Measurements from ENCODE around the gene CCDC12.

DNA sequence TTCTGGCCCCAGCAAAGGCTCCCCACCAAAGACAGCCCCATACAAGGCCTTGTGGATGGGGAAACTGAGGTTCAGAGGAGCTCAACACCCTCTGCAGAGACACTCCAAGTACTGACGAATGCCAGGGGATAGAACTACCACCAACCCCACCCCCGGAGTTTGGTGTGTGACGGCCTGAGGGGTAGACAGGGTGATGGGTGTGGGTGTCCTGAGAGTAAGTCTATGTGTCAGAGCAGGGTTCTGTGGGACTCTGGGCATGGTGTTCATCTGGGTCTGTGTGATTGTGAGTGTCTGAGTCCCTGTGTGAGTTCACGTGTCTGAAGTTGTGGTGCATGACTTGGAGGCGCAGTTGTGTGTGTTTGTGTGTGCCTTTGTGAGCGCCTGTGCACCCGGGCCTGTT lies 91.6 kb downstream of the CCDC12 start:
- TF ChIP-seq, protein P1, sequence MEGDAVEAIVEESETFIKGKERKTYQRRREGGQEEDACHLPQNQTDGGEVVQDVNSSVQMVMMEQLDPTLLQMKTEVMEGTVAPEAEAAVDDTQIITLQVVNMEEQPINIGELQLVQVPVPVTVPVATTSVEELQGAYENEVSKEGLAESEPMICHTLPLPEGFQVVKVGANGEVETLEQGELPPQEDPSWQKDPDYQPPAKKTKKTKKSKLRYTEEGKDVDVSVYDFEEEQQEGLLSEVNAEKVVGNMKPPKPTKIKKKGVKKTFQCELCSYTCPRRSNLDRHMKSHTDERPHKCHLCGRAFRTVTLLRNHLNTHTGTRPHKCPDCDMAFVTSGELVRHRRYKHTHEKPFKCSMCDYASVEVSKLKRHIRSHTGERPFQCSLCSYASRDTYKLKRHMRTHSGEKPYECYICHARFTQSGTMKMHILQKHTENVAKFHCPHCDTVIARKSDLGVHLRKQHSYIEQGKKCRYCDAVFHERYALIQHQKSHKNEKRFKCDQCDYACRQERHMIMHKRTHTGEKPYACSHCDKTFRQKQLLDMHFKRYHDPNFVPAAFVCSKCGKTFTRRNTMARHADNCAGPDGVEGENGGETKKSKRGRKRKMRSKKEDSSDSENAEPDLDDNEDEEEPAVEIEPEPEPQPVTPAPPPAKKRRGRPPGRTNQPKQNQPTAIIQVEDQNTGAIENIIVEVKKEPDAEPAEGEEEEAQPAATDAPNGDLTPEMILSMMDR (IDR thresholded peaks at IDR 0.05; ENCODE audit: borderline replicate concordance, extremely low read depth, low read length, poor library complexity, severe bottlenecking): no peak
- no peak for TF ChIP-seq EZH2 (IDR thresholded peaks at IDR 0.05; ENCODE audit: borderline replicate concordance, low read depth, low read length, severe bottlenecking)

Data from DND-41 (cell line).